Stimulated activated CD8-positive, alpha-beta memory T cell treated with anti-CD3 and anti-CD28 coated beads, Interleukin-12 subunit alpha, Interleukin-12 subunit beta, amount 100 ng/mL, for 1 hour (primary cell): ENCODE data around the gene C19orf18.
"Not testable (repeated sequence)": the region's sequence is repeated elsewhere in the genome, so short reads cannot be mapped to it uniquely, and the experiment has no call there.

ENCODE experiments used
- DNase-seq: peaks from one replicate; pipeline ENCODE4 v3.0.0-alpha.2; 2020; ENCODE audit warnings: low read depth

C19orf18 gene

GRCh38 chr19:57974434-57974833 lies at the start of gene C19orf18:
Gene C19orf18 (minus strand): TSS chr19:57974534. CDS start chr19:57974432, 102 bp downstream.
- no peak for DNase-seq

DNA sequence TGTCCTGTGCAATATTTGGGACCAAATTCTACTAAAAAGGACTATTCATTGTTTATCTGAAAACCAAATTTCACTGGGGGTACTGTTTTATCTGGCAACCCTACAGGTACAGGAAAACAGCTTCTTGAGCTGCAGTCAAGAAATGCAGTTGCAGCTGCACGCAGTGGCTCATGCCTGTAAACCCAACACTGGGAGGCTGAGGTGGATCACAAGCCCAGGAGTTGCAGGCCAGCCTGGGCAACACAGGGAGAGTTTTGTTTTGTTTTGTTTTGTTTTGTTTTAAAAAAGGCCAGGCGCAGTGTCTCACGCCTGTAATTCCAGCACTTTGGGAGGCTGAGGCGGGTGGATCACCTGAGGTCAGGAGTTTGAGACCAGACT lies 47.9 kb upstream of the C19orf18 start:
- no peak for DNase-seq

DNA sequence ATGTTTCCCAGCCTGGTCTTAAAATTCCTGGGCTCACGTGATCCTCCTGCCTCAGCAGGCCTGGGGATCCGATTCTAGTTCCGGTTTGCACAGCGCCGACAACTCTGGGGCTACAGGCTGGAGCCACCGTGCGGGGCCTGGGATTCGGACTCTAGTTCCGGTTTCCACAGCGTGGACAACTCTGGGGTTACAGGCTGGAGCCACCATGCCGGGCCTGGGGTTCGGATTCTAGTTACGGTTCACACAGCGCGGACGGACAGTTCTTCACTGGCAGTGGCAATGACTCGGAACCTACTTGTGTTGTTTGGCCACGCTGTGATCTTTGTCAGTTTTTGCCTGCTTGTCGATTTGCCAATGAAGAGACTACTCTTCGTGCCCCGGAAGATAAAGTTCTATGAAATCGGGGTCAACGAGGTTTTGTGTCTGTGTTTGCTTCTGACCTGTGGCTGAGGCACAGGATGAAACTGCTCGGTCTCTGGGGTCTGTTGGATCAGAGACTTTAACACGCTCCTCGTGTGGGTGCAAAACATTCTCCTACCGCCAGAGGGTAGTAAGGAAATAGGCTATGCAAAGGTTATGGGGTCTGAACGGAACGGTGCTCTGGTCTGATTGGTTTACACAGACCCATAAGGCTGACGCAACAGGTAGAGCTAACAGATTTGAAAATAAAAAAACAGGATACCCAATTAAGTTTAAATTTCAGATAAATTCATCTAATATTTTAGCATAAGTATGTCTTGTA lies 47.4 kb upstream of the C19orf18 start:
- peak; percentile 4 for DNase-seq

- no peak for DNase-seq
Measured at GRCh38 chr19:58020129-58020528, 45.8 kb upstream of the C19orf18 start.

GRCh38 chr19:58014141-58014540 lies 39.8 kb upstream of the C19orf18 start:
- DNase-seq = no peak

GRCh38 chr19:58010507-58010906 lies 36.2 kb upstream of the C19orf18 start:
- DNase-seq = no peak

DNA sequence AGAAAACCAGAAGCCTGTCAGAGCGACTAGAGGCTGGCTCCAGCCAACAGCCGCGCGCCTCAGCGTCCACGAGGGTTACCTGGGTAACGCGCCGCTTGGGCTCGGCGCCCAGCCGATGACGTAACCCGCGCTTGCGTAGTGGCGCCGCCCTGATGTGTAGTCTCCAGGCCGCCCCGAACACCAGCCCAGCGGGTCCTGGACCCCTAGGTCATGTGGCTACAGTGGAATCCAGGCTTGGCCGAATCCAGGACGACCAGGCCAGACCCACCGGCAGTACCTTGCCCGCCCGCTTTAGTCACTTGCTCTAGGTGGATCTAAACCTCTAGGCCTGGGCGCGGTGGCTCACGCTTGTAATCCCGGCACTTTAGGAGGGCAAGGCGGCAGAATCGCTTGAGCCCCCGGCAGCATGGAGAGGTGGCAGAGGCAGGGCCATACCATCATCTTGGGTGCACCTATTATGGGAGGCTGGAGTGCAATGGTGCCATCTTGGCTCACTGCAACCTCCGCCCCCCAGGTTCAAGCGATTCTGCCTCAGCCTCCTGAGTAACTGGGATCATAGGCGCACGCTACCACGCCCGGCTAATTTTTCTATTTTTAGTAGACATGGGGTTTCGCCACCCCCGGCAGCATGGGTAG lies 35.5 kb upstream of the C19orf18 start:
- DNase-seq = peak; percentile 18

DNA sequence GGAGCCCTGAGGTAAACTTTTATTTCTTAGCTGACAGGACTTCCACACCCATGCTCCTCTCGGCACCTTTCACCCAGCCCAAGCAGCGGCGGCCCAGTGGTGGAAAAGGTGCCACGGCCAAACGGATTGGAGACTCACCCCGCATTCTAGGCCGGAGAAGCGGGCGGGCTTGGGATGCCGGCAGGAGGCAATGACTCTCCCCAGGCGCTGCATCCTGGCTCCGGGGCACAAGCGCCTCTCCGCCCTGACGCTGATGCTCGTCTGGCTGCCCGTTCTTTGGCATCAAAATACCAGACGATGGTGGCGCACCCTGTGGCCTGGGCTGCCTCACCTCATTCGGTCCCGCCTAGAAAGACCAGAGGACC lies 34.9 kb upstream of the C19orf18 start:
- no peak for DNase-seq

- DNase-seq = not testable (repeated sequence)
Measured at GRCh38 chr19:58008877-58009276, 34.5 kb upstream of the C19orf18 start.

GRCh38 chr19:58007285-58007684 lies 33.0 kb upstream of the C19orf18 start:
- no peak for DNase-seq

- no peak for DNase-seq
Measured at GRCh38 chr19:58003174-58003828, 29.0 kb upstream of the C19orf18 start.

DNA sequence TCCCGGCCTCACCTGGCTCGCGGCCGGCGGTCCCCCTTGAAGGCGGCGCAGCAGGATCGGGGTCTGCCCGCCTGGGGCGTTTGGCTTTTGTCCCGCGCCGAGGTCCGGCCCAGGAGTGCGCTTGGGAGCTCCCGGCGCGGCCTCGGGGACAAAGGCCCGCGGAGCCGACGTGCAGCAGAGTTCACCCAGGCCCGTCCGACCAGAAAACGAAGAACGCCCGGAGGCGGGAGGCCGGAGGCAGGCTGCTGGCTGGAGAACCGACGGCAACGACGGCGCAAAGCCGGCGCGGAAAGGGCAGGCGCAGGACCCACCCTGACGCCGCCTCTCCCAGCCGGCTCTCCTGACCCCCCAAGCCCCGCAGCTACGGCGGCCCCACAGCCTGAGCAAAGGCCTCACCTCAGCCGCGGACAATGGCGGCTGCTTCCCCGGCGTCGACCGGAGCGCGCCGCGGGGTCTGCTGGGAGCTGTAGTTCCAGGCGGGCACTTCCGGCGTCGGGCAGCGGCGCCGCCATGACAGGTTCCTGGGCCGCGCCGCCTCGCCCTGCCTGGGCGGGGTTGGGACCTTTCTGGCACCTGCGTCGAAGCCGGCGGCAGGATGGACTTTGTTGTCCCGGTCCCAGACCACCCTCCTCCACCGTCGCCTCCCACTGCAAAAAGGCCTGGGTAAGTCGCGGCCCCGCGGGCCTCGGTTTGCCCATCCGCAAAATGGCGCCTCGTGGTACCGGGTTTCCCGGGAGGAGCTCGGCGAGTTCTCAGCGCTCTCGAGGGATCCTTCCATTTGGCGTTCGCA lies 28.2 kb upstream of the C19orf18 start, which contains the start of gene ZNF606:
Gene ZNF606, minus strand, starts transcription at position 437 of the 790 bp plus-strand sequence. CDS start 1,501 bp downstream, outside the sequence.
- peak; percentile 73 for DNase-seq

- DNase-seq = peak; percentile 6
Measured at GRCh38 chr19:58001895-58002369, 27.6 kb upstream of the C19orf18 start.

DNA sequence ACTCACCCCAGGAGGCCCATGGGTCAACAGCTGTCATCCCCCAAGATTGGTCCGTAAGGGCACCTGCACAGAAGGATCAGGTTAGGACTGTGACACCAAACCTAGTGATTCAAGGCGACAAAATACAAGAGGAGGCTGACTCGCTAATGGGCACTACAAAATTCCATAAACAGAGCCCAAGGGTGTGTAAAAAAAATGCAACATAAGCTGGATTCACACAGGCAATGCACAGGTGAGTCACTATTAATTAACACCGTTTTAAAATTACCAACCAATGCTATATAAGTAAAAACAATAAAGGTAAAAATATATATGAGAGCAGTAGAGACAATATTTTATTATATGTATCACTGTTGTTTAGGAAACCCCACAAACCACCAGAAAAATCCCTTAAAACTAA lies 26.3 kb upstream of the C19orf18 start:
- no peak for DNase-seq

DNA sequence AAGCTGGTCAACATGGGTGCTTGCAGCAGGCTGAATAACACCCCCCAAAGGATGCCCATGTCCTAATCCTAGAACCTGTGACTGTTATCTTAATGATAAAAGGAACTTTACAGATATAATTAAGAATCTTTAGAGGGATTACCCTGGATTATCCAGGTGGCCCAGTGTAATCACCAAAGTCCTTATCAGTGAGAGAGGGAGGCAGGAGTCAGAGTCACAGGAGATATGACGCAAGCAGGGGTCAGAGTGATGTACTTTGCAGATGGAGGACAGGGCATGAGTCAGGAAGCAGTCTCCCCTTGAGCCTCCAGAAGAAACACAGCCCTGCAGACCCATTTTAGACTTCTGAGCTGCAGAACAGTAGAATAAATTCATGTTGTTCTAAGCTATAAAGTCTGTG lies 18.5 kb upstream of the C19orf18 start:
- DNase-seq = no peak

- DNase-seq = no peak
Measured at GRCh38 chr19:57978586-57979289, 4.4 kb upstream of the C19orf18 start.

- DNase-seq = no peak
Measured at GRCh38 chr19:57964761-57965160, 9.6 kb downstream of the C19orf18 start.

DNA sequence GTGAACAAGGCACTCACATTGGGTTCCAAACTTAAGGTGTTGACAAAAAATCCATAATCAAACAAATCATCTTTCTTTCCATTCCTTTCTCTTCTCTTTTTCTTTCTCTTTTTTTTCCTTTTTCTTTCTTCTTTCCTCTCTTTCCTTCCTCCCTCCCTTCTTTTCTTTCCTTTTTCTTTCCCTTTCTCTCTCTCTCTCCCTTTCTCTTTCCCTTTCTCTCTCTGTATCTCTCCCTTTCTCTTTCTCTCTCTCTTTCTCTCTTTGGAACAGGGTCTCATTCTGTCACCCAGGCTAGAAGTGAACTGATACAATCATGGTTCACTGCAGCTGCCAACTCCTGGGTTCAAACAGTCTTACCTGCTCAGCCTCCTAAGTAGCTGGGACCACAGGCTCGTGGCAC lies 12.5 kb downstream of the C19orf18 start:
- DNase-seq = no peak

- no peak for DNase-seq
Measured at GRCh38 chr19:57954996-57955395, 19.3 kb downstream of the C19orf18 start.

- DNase-seq = no peak
Measured at GRCh38 chr19:57949702-57950101, 24.6 kb downstream of the C19orf18 start.

DNA sequence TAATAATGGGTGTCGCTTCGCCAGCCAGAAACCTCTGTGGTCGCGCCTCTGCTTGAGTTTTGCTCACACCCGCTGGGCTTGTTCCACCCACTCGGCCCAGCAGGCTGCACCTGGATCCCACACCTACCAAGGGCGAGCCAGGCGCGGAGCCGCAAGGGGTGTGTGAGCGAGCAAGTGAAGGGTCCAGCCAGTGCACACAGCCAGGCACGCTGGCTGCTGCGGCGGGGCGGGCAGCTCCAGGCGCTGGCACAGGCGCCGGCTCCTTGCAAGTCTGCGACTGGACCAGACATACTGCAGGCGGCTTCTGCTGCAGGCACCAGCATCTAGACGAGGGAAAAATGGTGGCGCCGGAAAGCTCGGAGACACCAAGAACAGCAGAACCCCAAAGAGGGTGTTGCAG lies 25.0 kb downstream of the C19orf18 start:
- no peak for DNase-seq
